Calu3 (cell line): ENCODE measurements around the gene NPC1L1. TPM values are rescaled to one million over a fixed set of nuclear protein-coding genes. Genes with fewer than 3 reads are reported as not detected.

Experiments
- BruUV-seq: library from RNA; stranded (reverse); fragments of 400-500 nt; replicated peaks from 2 replicates; lab custom pipeline; 2021; lab: Mats Ljungman, UMichigan
- CTCF ChIA-PET: fragments of 300-600 bp; sonication (Branson Sonifier 250); formaldehyde crosslinking; loops from one replicate; lab custom pipeline; 2022; ENCODE audit warnings: antibody characterized with exemption; lab: Charles Lee
- DNase-seq: peaks from one replicate; pipeline ENCODE4 v3.0.0; 2022
- H3K27ac Mint-ChIP-seq: one replicate; pipeline ENCODE4 v1.8.0; 2022; ENCODE audit warnings: mixed read lengths; ENCODE audit not compliant: unreplicated experiment
- H3K27me3 Mint-ChIP-seq: one replicate; pipeline ENCODE4 v1.8.0; 2022; ENCODE audit warnings: mixed read lengths; ENCODE audit not compliant: unreplicated experiment
- H3K36me3 Mint-ChIP-seq: one replicate; pipeline ENCODE4 v1.8.0; 2022; ENCODE audit warnings: mild to moderate bottlenecking, moderate library complexity, mixed read lengths; ENCODE audit not compliant: insufficient read depth, unreplicated experiment
- H3K4me1 Mint-ChIP-seq: one replicate; pipeline ENCODE4 v1.8.0; 2022; ENCODE audit warnings: mild to moderate bottlenecking, low read depth, mixed read lengths; ENCODE audit not compliant: unreplicated experiment
- H3K4me3 Mint-ChIP-seq: one replicate; pipeline ENCODE4 v1.8.0; 2022; ENCODE audit warnings: mild to moderate bottlenecking, low read depth, moderate library complexity, mixed read lengths; ENCODE audit not compliant: unreplicated experiment
- H3K9me3 Mint-ChIP-seq: one replicate; pipeline ENCODE4 v1.8.0; 2022; ENCODE audit warnings: low read depth, mixed read lengths; ENCODE audit not compliant: unreplicated experiment
- CTCF ChIP-seq: fragments of 200-600 bp; IDR thresholded peaks from one replicate; pipeline ENCODE4 v1.8.0; 2022; ENCODE audit warnings: antibody characterized with exemption; ENCODE audit not compliant: unreplicated experiment
- intact Hi-C: fragments of 100-400 bp; cut with micrococcal nuclease; formaldehyde crosslinking; loops from one replicate; pipeline ENCODE4 v1.10.0; 2022; ENCODE audit not compliant: unreplicated experiment
- total RNA-seq: library from RNA; stranded (reverse); gene quantifications from 2 replicates; pipeline ENCODE4 v1.2.3, GENCODE V29; 2022

NPC1L1 gene
- total RNA-seq, 1 experiment from 2014 or later, result 46.0 TPM

- Mint-ChIP-seq H3K4me1 (no peaks in the 10 kb centered on the region), H3K27me3 (no peaks in the 10 kb centered on the region), H3K36me3 (peaks cover 12% of the 10 kb centered on the region), H3K9me3 (peaks cover 3% of the 10 kb centered on the region), H3K27ac (no peak overlapping the region), H3K4me3 (no peak overlapping the region)
- no TSS peak for BruUV-seq
- intact Hi-C loops, result no loop called here
- TF ChIP-seq CTCF, result no peak
- DNase-seq, result no peak
- CTCF ChIA-PET, result no interaction called here
Observed at GRCh38 chr7:44521347-44522095, 19.6 kb downstream of the NPC1L1 start.

GRCh38 chr7:44520574-44520973 lies 20.6 kb downstream of the NPC1L1 start:
- H3K4me3 Mint-ChIP-seq, result no peak overlapping the region
- no TSS peak for BruUV-seq
- no peaks in the 10 kb centered on the region for H3K27me3 Mint-ChIP-seq
- H3K27ac Mint-ChIP-seq, result no peak overlapping the region
- TF ChIP-seq CTCF, result no peak
- H3K9me3 Mint-ChIP-seq, result peaks cover 3% of the 10 kb centered on the region
- no peaks in the 10 kb centered on the region for H3K4me1 Mint-ChIP-seq
- CTCF ChIA-PET, result no interaction called here
- intact Hi-C loops, result no loop called here
- no peak for DNase-seq
- H3K36me3 Mint-ChIP-seq, result peaks cover 12% of the 10 kb centered on the region

- Mint-ChIP-seq H3K27ac (no peak overlapping the region), H3K27me3 (no peaks in the 10 kb centered on the region), H3K4me3 (no peak overlapping the region), H3K36me3 (peaks cover 13% of the 10 kb centered on the region), H3K9me3 (no peaks in the 10 kb centered on the region), H3K4me1 (no peaks in the 10 kb centered on the region)
- CTCF ChIA-PET, result interaction anchor here (0.7 kb wide), 1 partner anchor 114 kb away, joined by 3 read pairs; no protein-coding TSS in a partner anchor
- intact Hi-C loops, result no loop called here
- no peak for TF ChIP-seq CTCF
- no peak for DNase-seq
- BruUV-seq, result no TSS peak
Observed at GRCh38 chr7:44519546-44519945, 21.6 kb downstream of the NPC1L1 start.

- Mint-ChIP-seq H3K4me3 (no peak overlapping the region), H3K36me3 (peaks cover 13% of the 10 kb centered on the region), H3K27me3 (no peaks in the 10 kb centered on the region), H3K9me3 (no peaks in the 10 kb centered on the region), H3K27ac (no peak overlapping the region), H3K4me1 (no peaks in the 10 kb centered on the region)
- TF ChIP-seq CTCF, result no peak
- intact Hi-C loops, result no loop called here
- BruUV-seq, result no TSS peak
- CTCF ChIA-PET, result no interaction called here
- no peak for DNase-seq
Observed at GRCh38 chr7:44518761-44519160, 22.4 kb downstream of the NPC1L1 start.
